GM06990 (cell line): ENCODE results near the gene PUM2.
"Not testable (repeated sequence)": the region's sequence is repeated elsewhere in the genome, so short reads cannot be mapped to it uniquely, and the experiment has no call there.

Experiments
- DNase-seq: peaks from one replicate; pipeline ENCODE4 v3.0.0-alpha.2; 2011; ENCODE audit not compliant: insufficient read length; ENCODE audit errors: extremely low read depth
- H3K27me3 ChIP-seq: replicated peaks from 2 replicates; pipeline ENCODE4 v1.6.0; 2011; ENCODE audit warnings: low read length; ENCODE audit not compliant: control insufficient read depth, insufficient read depth
- H3K36me3 ChIP-seq: 2 replicates; pipeline ENCODE4 v1.5.1; 2011; ENCODE audit warnings: low read length; ENCODE audit not compliant: control insufficient read depth, insufficient read depth
- H3K4me3 ChIP-seq: replicated peaks from 2 replicates; pipeline ENCODE4 v1.5.1; 2011; ENCODE audit warnings: low read depth, mild to moderate bottlenecking, control low read depth, low read length
- CTCF ChIP-seq: IDR thresholded peaks from 2 replicates; pipeline ENCODE4 v1.5.1; 2011; ENCODE audit warnings: low read length, control low read depth, mild to moderate bottlenecking, inconsistent platforms; ENCODE audit not compliant: insufficient read depth, poor library complexity, severe bottlenecking

The PUM2 gene

GRCh38 chr2:20282916-20283592, 67.6 kb downstream of the PUM2 start:
- H3K4me3 ChIP-seq = no peak overlapping the region
- peaks cover 4% of the 10 kb centered on the region for H3K36me3 ChIP-seq
- no peak for TF ChIP-seq CTCF
- no peak for DNase-seq
- H3K27me3 ChIP-seq = no peaks in the 10 kb centered on the region

GRCh38 chr2:20281876-20282275, 68.8 kb downstream of the PUM2 start:
- DNase-seq = no peak
- no peak for TF ChIP-seq CTCF
- H3K36me3 ChIP-seq = peaks cover 4% of the 10 kb centered on the region
- no peak overlapping the region for H3K4me3 ChIP-seq
- H3K27me3 ChIP-seq = no peaks in the 10 kb centered on the region

- no peaks in the 10 kb centered on the region; the same call in 1 of the 2 replicates for H3K36me3 ChIP-seq
- no peak for TF ChIP-seq CTCF
- no peak for DNase-seq
- no peak overlapping the region for H3K4me3 ChIP-seq
- H3K27me3 ChIP-seq = no peaks in the 10 kb centered on the region
Measured at GRCh38 chr2:20273042-20273441, 77.6 kb downstream of the PUM2 start.

GRCh38 chr2:20268317-20268716, 82.3 kb downstream of the PUM2 start:
- not testable (repeated sequence) for H3K27me3 ChIP-seq, H3K36me3 ChIP-seq, DNase-seq, H3K4me3 ChIP-seq

GRCh38 chr2:20267529-20267928, 83.1 kb downstream of the PUM2 start:
- TF ChIP-seq CTCF = no peak
- H3K36me3 ChIP-seq = peaks cover 4% of the 10 kb centered on the region; the same call in 1 of the 2 replicates

GRCh38 chr2:20264629-20265028, 86.0 kb downstream of the PUM2 start:
- no peaks in the 10 kb centered on the region for H3K27me3 ChIP-seq
- TF ChIP-seq CTCF = no peak
- H3K4me3 ChIP-seq = no peak overlapping the region
- DNase-seq = no peak
- H3K36me3 ChIP-seq = peaks cover 4% of the 10 kb centered on the region; the same call in 1 of the 2 replicates

More at GRCh38 chr2:20267529-20267928, 83.1 kb downstream of the PUM2 start:
- H3K4me3 ChIP-seq = no peak overlapping the region
- no peak for DNase-seq
- no peaks in the 10 kb centered on the region for H3K27me3 ChIP-seq
